ENCODE results near the gene HJV.
"Not testable (repeated sequence)": the region's sequence is repeated elsewhere in the genome, so short reads cannot be mapped to it uniquely, and the experiment has no call there.

The HJV gene

GRCh38 chr1:146021622-146022402 is at the start of gene HJV:
Gene HJV (minus strand): TSS chr1:146021735. CDS start chr1:146020231, 1,504 bp downstream.
- no peak for DNase-seq

- DNase-seq: not testable (repeated sequence)
These were observed 37.6 kb upstream of the HJV start for GRCh38 chr1:146059148-146059547.

- DNase-seq: peak; percentile 65
These were observed 30.5 kb upstream of the HJV start for GRCh38 chr1:146051852-146052676.

- DNase-seq: no peak
These were observed 29.9 kb upstream of the HJV start for GRCh38 chr1:146051452-146051851.

- DNase-seq: not testable (repeated sequence)
These were observed 29.1 kb upstream of the HJV start for GRCh38 chr1:146050652-146050963.

GRCh38 chr1:146049866-146050651 is 28.5 kb upstream of the HJV start:
- not testable (repeated sequence) for DNase-seq

- no peak for DNase-seq
These were observed 27.9 kb upstream of the HJV start for GRCh38 chr1:146049436-146049835.

- not testable (repeated sequence) for DNase-seq
These were observed 27.1 kb upstream of the HJV start for GRCh38 chr1:146048514-146049115.

- DNase-seq: no peak
These were observed 25.1 kb upstream of the HJV start for GRCh38 chr1:146046664-146047063.

- no peak for DNase-seq
These were observed 18.3 kb upstream of the HJV start for GRCh38 chr1:146039844-146040194.

- DNase-seq: peak; percentile 74
These were observed 15.6 kb upstream of the HJV start for GRCh38 chr1:146036965-146037646.

- DNase-seq: no peak
These were observed 14.9 kb upstream of the HJV start for GRCh38 chr1:146036241-146036964.

- no peak for DNase-seq
These were observed 13.5 kb upstream of the HJV start for GRCh38 chr1:146035048-146035423.

- no peak for DNase-seq
These were observed 11.2 kb upstream of the HJV start for GRCh38 chr1:146032631-146033219.

- DNase-seq: no peak
These were observed 9.9 kb upstream of the HJV start for GRCh38 chr1:146031476-146031875.

GRCh38 chr1:146029117-146029516 is 7.6 kb upstream of the HJV start:
- no peak for DNase-seq

- DNase-seq: not testable (repeated sequence)
These were observed 5.1 kb upstream of the HJV start for GRCh38 chr1:146026650-146027049.

GRCh38 chr1:146025787-146026495 is 4.4 kb upstream of the HJV start:
- not testable (repeated sequence) for DNase-seq

- DNase-seq: no peak
These were observed 1.0 kb upstream of the HJV start for GRCh38 chr1:146022403-146023127.

- no peak for DNase-seq
These were observed 487 bp downstream of the HJV start for GRCh38 chr1:146021050-146021445.

All from activated CD8-positive, alpha-beta memory T cell treated with anti-CD3 and anti-CD28 coated beads, Interleukin-2, amount 50 U/mL, for 4 hours (primary cell).